SU-DHL-6 (cell line): ENCODE results near the gene MBNL1.

Experiments used
- H2AFZ ChIP-seq: fragments of 200-600 bp; sonication (generic); 2 replicates; pipeline ENCODE4 v1.6.1; 2014; ENCODE audit warnings: low read depth, mild to moderate bottlenecking, moderate library complexity, mixed read lengths, antibody characterized with exemption, low read length; ENCODE audit not compliant: severe bottlenecking
- H3F3A ChIP-seq: fragments of 200-600 bp; shearing (Covaris generic); 2 replicates; pipeline ENCODE4 v1.6.0; 2016; ENCODE audit warnings: antibody characterized with exemption, mild to moderate bottlenecking; ENCODE audit not compliant: insufficient read depth
- H3K27ac ChIP-seq: fragments of 200-600 bp; sonication (generic); 2 replicates; pipeline ENCODE4 v1.5.1; 2016; ENCODE audit warnings: low read depth, mild to moderate bottlenecking, low read length, moderate library complexity, mixed read lengths
- H3K27me3 ChIP-seq: fragments of 200-600 bp; sonication (generic), shearing (Covaris generic); 2 replicates; pipeline ENCODE4 v1.6.0; 2014; ENCODE audit warnings: mild to moderate bottlenecking, low read length
- H3K36me3 ChIP-seq: fragments of 200-600 bp; sonication (generic); 2 replicates; pipeline ENCODE4 v1.6.1; 2014; ENCODE audit warnings: mild to moderate bottlenecking, low read length, mixed read lengths
- H3K4me2 ChIP-seq: fragments of 300-600, 200-600 bp; shearing (Covaris generic), sonication (generic); 2 replicates; pipeline ENCODE4 v1.6.0; 2014; ENCODE audit warnings: low read length, low read depth, mild to moderate bottlenecking; ENCODE audit not compliant: poor library complexity, severe bottlenecking
- H3K4me3 ChIP-seq: fragments of 200-600 bp; sonication (generic); 2 replicates; pipeline ENCODE4 v1.5.1; 2014; ENCODE audit warnings: antibody characterized with exemption, low read length, mild to moderate bottlenecking, mixed read lengths; ENCODE audit not compliant: insufficient read depth, poor library complexity, severe bottlenecking
- H3K79me2 ChIP-seq: fragments of 200-600 bp; sonication (generic); 2 replicates; pipeline ENCODE4 v1.6.1; 2014; ENCODE audit warnings: mild to moderate bottlenecking, low read length, moderate library complexity; ENCODE audit not compliant: insufficient read depth
- H3K9ac ChIP-seq: fragments of 200-600 bp; sonication (generic); 2 replicates; pipeline ENCODE4 v1.7.0; 2014; ENCODE audit warnings: mild to moderate bottlenecking, low read length
- H3K9me2 ChIP-seq: fragments of 200-600 bp; sonication (generic); replicated peaks from 2 replicates; pipeline ENCODE4 v1.6.1; 2014; ENCODE audit warnings: low read length; ENCODE audit not compliant: insufficient read depth
- H3K9me3 ChIP-seq: fragments of 200-600 bp; sonication (generic); 2 replicates; pipeline ENCODE4 v1.6.1; 2014; ENCODE audit warnings: low read length, mixed read lengths; ENCODE audit not compliant: insufficient read depth
- H4K20me1 ChIP-seq: fragments of 200-600 bp; sonication (generic); 2 replicates; pipeline ENCODE4 v1.6.1; 2014; ENCODE audit warnings: low read depth, mild to moderate bottlenecking, antibody characterized with exemption, low read length, moderate library complexity, mixed read lengths
- EZH2phosphoT487 ChIP-seq: fragments of 200-600 bp; sonication (generic), shearing (Covaris generic); conservative IDR thresholded peaks from 2 replicates; pipeline ENCODE4 v1.6.1; 2018; ENCODE audit warnings: mild to moderate bottlenecking, antibody characterized with exemption, low read length, moderate library complexity, mixed read lengths
- TF ChIP-seq, protein P1 (sequence below): fragments of 200-600 bp; sonication (generic); IDR thresholded peaks from one replicate; pipeline ENCODE4 v1.5.1; 2017; ENCODE audit warnings: antibody characterized with exemption, mild to moderate bottlenecking, low read length, moderate library complexity; ENCODE audit not compliant: insufficient read depth, poor library complexity, severe bottlenecking

MBNL1 gene

DNA sequence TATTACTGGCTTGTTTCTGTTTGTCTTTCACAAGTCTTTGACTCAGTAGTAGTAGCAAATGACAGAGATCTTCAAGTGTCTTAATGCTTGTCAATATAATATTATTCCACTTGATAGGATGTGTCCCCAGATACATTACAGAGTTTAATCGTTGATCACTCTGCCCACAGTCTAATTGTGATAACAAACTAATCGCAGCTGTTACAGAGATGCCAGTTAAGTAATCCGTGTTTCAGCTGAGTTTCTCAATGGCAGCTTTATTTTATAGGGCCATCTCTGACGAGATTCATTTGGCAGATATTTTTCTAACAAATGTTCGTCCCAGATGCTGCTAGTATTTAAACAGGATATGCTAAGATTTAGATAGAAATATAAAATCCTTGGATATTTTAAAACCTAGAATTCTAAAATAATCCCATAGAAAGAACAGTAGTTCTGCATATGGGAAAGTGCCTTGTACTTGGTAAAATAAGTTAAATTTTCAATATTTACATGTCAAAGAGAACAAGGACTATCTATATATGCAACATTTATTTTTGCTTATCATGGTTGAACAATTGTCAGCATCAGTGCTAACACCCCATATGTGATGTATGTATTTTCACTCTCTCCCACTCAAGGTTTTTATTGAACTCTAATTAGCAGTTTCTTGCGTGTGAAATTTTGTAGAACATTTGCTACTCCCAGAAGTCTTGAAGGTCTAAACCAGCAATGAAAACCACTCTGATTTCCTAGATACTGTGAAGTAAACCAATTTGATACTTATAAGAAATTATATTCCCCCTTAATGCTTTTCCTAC, 185.5 kb downstream of the MBNL1 start:
- no peaks in the 10 kb centered on the region for H4K20me1 ChIP-seq
- H3K9me3 ChIP-seq = no peaks in the 10 kb centered on the region
- no peaks in the 10 kb centered on the region for H3K9me2 ChIP-seq
- no peaks in the 10 kb centered on the region for H3K27me3 ChIP-seq
- H3F3A ChIP-seq = peaks cover 20% of the 10 kb centered on the region; the same call in 1 of the 2 replicates
- no peak overlapping the region for H2AFZ ChIP-seq
- TF ChIP-seq, protein P1, sequence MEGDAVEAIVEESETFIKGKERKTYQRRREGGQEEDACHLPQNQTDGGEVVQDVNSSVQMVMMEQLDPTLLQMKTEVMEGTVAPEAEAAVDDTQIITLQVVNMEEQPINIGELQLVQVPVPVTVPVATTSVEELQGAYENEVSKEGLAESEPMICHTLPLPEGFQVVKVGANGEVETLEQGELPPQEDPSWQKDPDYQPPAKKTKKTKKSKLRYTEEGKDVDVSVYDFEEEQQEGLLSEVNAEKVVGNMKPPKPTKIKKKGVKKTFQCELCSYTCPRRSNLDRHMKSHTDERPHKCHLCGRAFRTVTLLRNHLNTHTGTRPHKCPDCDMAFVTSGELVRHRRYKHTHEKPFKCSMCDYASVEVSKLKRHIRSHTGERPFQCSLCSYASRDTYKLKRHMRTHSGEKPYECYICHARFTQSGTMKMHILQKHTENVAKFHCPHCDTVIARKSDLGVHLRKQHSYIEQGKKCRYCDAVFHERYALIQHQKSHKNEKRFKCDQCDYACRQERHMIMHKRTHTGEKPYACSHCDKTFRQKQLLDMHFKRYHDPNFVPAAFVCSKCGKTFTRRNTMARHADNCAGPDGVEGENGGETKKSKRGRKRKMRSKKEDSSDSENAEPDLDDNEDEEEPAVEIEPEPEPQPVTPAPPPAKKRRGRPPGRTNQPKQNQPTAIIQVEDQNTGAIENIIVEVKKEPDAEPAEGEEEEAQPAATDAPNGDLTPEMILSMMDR = no peak
- no peak for TF ChIP-seq EZH2phosphoT487
- H3K36me3 ChIP-seq = peaks cover 66% of the 10 kb centered on the region; the same call in 1 of the 2 replicates
- H3K79me2 ChIP-seq = peaks cover 20% of the 10 kb centered on the region; the same call in 1 of the 2 replicates
- no peak overlapping the region for H3K27ac ChIP-seq
- no peak overlapping the region for H3K4me2 ChIP-seq
- no peak overlapping the region for H3K9ac ChIP-seq
- no peak overlapping the region for H3K4me3 ChIP-seq

DNA sequence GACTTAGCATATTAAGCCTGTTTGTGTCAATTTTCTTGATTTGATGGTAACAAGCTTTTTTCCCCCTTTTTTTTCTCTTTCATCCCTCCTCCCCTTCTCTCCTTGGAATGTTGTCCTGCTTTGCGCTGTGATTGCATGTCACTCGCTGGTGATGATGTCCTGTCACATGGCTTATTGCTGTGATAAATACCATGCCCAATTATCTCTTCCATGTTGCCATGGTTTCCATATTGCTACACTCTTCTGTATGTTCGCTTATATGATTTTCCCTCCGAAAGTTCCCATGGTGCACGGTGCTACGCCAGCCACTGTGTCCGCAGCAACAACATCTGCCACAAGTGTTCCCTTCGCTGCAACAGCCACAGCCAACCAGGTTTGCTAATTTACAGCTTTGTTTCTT, 187.3 kb downstream of the MBNL1 start:
- H3K36me3 ChIP-seq = peaks cover 73% of the 10 kb centered on the region; the same call in 1 of the 2 replicates
- H3K9me2 ChIP-seq = no peaks in the 10 kb centered on the region
- no peaks in the 10 kb centered on the region for H3K9me3 ChIP-seq
- no peak overlapping the region for H3K4me2 ChIP-seq
- peaks cover 26% of the 10 kb centered on the region; the same call in 1 of the 2 replicates for H3F3A ChIP-seq
- H2AFZ ChIP-seq = no peak overlapping the region
- H4K20me1 ChIP-seq = no peaks in the 10 kb centered on the region
- peaks cover 20% of the 10 kb centered on the region for H3K79me2 ChIP-seq
- no peak overlapping the region for H3K9ac ChIP-seq
- TF ChIP-seq, protein P1 = no peak
- no peak for TF ChIP-seq EZH2phosphoT487
- no peak overlapping the region for H3K27ac ChIP-seq
- no peaks in the 10 kb centered on the region for H3K27me3 ChIP-seq
- H3K4me3 ChIP-seq = no peak overlapping the region

DNA sequence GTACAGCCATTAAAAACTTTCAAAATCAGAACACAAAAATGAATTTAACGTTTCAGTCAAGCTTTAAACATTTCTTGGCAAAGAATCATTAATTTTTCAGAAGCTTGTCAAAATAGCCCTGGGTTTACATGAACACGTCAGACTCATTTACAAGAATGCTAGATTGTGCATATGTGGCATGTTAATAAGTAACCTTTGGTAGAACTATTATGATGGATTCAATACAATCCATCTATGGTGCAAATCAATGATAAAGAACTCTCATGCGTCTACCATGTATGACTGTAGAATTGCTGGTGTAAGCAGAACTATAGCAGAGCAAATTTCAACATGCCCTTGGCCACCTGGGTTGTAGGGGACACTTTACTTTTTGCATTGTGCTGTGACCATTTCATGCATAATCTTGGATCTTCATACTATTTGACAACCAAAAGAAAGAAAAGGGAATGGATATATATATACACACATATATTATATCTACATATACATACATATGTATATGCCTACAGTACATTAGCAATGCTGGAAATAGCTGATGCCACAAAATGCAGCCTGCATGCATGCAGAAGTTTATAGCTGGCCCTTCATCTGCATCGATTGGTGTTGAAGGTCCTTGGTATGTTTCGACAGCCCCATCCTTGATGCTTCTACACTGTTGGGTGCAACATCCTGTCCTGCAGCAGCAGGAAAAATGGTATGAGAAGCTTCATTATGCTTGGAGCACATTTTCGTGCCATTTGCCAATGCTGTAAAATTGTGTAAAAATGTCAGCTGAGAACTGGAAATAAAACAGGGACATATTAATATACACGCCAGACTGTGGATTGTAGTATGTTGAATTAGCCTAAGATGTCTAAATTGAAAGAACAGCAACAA, 189.0 kb downstream of the MBNL1 start:
- H3K36me3 ChIP-seq = peaks cover 81% of the 10 kb centered on the region
- H4K20me1 ChIP-seq = no peaks in the 10 kb centered on the region
- no peak overlapping the region for H3K4me3 ChIP-seq
- no peak overlapping the region for H3K9ac ChIP-seq
- peaks cover 42% of the 10 kb centered on the region for H3F3A ChIP-seq
- peaks cover 9% of the 10 kb centered on the region for H3K79me2 ChIP-seq
- no peaks in the 10 kb centered on the region for H3K9me2 ChIP-seq
- TF ChIP-seq, protein P1 = no peak
- no peak for TF ChIP-seq EZH2phosphoT487
- no peak overlapping the region for H3K4me2 ChIP-seq
- H3K27me3 ChIP-seq = no peaks in the 10 kb centered on the region
- no peaks in the 10 kb centered on the region for H3K9me3 ChIP-seq
- H3K27ac ChIP-seq = no peak overlapping the region
- H2AFZ ChIP-seq = no peak overlapping the region
